Body of pancreas (tissue), 4 donors: ENCODE data around the gene CEP72.

Experiments used
- CTCF ChIP-seq, 7 experiments: fragments of 450-650 bp in 4 of 7; fragments of 200-600 bp in 3 of 7; sonication (generic) in 3 of 7; IDR thresholded peaks; one replicate each; pipeline ENCODE4 v1.5.1; 2016 to 2019; ENCODE audit warnings: antibody characterized with exemption in 7 of 7
- POLR2A ChIP-seq, 3 donors: fragments of 450-650 bp; IDR thresholded peaks; one replicate each; pipeline ENCODE4 v1.6.1; 2016; ENCODE audit warnings: antibody characterized with exemption in 3 of 3, mild to moderate bottlenecking in 2 of 3

GRCh38 chr5:590346-590745 lies 21.8 kb upstream of the CEP72 start:
- TF ChIP-seq CTCF (IDR thresholded peaks at IDR 0.05) (no peak), POLR2A (IDR thresholded peaks at IDR 0.05) (no peak)
